PC-3 (cell line): ENCODE measurements around the gene CDC16. TPM values are rescaled to one million over a fixed set of nuclear protein-coding genes. Genes with fewer than 3 reads are reported as not detected.

Experiments
- ATAC-seq: fragments of 200-7000 bp; cut with Tn5 transposase; 2 replicates; pipeline ENCODE4 v1.9.1; 2020; ENCODE audit warnings: mild to moderate bottlenecking, moderate library complexity
- BruUV-seq: library from RNA; stranded (reverse); fragments of 400-500 nt; replicated peaks from 2 replicates; lab custom pipeline; 2021; lab: Mats Ljungman, UMichigan
- CTCF ChIA-PET: fragments of 300-600 bp; sonication (Branson Sonifier 250); formaldehyde crosslinking; loops from one replicate; lab custom pipeline; 2022; ENCODE audit warnings: antibody characterized with exemption; lab: Charles Lee
- POLR2A ChIA-PET: fragments of 300-600 bp; sonication (Branson Sonifier 250); formaldehyde crosslinking; loops from one replicate; lab custom pipeline; 2022; ENCODE audit warnings: antibody characterized with exemption; ENCODE audit not compliant: unreplicated experiment; lab: Charles Lee
- DNase-seq: peaks from one replicate; pipeline ENCODE4 v3.0.0-alpha.2; 2015
- H2AFZ ChIP-seq: fragments of 300-600 bp; sonication (generic); 2 replicates; pipeline ENCODE4 v1.6.0; 2016; ENCODE audit warnings: antibody characterized with exemption, low read length
- H3F3A ChIP-seq: fragments of 300-600 bp; sonication (generic); one replicate; pipeline ENCODE4 v1.6.0; 2017; ENCODE audit warnings: antibody characterized with exemption, low read length, control low read depth, mild to moderate bottlenecking; ENCODE audit not compliant: unreplicated experiment
- H3K27ac ChIP-seq: fragments of 300-600 bp; sonication (generic); 2 replicates; pipeline ENCODE4 v1.5.1; 2016; ENCODE audit warnings: mild to moderate bottlenecking, low read length
- H3K27me3 ChIP-seq: fragments of 300-600 bp; sonication (generic); 2 replicates; pipeline ENCODE4 v1.6.1; 2016; ENCODE audit warnings: low read length, mixed read lengths
- H3K36me3 ChIP-seq: fragments of 300-600 bp; sonication (generic); 2 replicates; pipeline ENCODE4 v1.6.1; 2016; ENCODE audit warnings: low read depth, mixed run types, low read length, mixed read lengths
- H3K4me1 ChIP-seq: fragments of 300-600 bp; sonication (generic); 2 replicates; pipeline ENCODE4 v1.5.1; 2016; ENCODE audit warnings: low read length; ENCODE audit not compliant: insufficient read depth
- H3K4me2 ChIP-seq: fragments of 300-600 bp; sonication (generic); 2 replicates; pipeline ENCODE4 v1.6.0; 2016; ENCODE audit warnings: low read length
- H3K4me3 ChIP-seq: fragments of 300-600 bp; sonication (generic); 2 replicates; pipeline ENCODE4 v1.5.1; 2016; ENCODE audit warnings: mild to moderate bottlenecking, low read length, mixed read lengths
- H3K79me2 ChIP-seq: fragments of 300-600 bp; sonication (generic); 2 replicates; pipeline ENCODE4 v1.6.1; 2017; ENCODE audit warnings: low read length, mixed read lengths
- H3K9ac ChIP-seq: fragments of 300-600 bp; sonication (generic); 2 replicates; pipeline ENCODE4 v1.6.0; 2016; ENCODE audit warnings: mild to moderate bottlenecking, low read length
- H3K9me2 ChIP-seq: fragments of 300-600 bp; sonication (generic); replicated peaks from 2 replicates; pipeline ENCODE4 v1.6.1; 2016; ENCODE audit warnings: mixed run types, low read length, mixed read lengths
- H3K9me3 ChIP-seq: fragments of 300-600 bp; sonication (generic); 2 replicates; pipeline ENCODE4 v1.6.1; 2016; ENCODE audit warnings: low read length, mixed read lengths
- H4K20me1 ChIP-seq: fragments of 300-600 bp; sonication (generic); 2 replicates; pipeline ENCODE4 v1.6.1; 2016; ENCODE audit warnings: low read length, mixed read lengths
- CTCF ChIP-seq: fragments of 300-600 bp; sonication (generic); conservative IDR thresholded peaks from 2 replicates; pipeline ENCODE4 v1.5.1; 2017; ENCODE audit warnings: antibody characterized with exemption, low read depth, mild to moderate bottlenecking, low read length
- EZH2 ChIP-seq: fragments of 300-600 bp; sonication (generic); IDR thresholded peaks from one replicate; pipeline ENCODE4 v1.6.1; 2017; ENCODE audit warnings: antibody characterized with exemption, mild to moderate bottlenecking, low read length; ENCODE audit not compliant: unreplicated experiment
- EZH2phosphoT487 ChIP-seq: fragments of 300-600 bp; sonication (generic); IDR thresholded peaks from 2 replicates; pipeline ENCODE4 v1.6.1; 2018; ENCODE audit warnings: mild to moderate bottlenecking, antibody characterized with exemption, low read length, borderline replicate concordance
- intact Hi-C: fragments of 100-400 bp; cut with micrococcal nuclease; formaldehyde crosslinking; loops from 2 replicates; pipeline ENCODE4 v1.9.0; 2023
- total RNA-seq: library from RNA; depleted of rRNA; stranded (reverse); fragments of >200 nt; gene quantifications from 2 replicates; pipeline ENCODE4 v1.2.3, GENCODE V29; 2014

Gene CDC16
- total RNA-seq, 1 experiment from 2014 or later, result 16.0 TPM

GRCh38 chr13:114225610-114226009, 9.1 kb upstream of the CDC16 start:
- Histone ChIP-seq H4K20me1 (no peaks in the 10 kb centered on the region), H3K27ac (no peak overlapping the region), H3K4me2 (no peak overlapping the region), H3K27me3 (no peaks in the 10 kb centered on the region), H3F3A (no peaks in the 10 kb centered on the region), H3K9me3 (no peaks in the 10 kb centered on the region), H3K79me2 (no peaks in the 10 kb centered on the region), H2AFZ (no peak overlapping the region), H3K9me2 (no peaks in the 10 kb centered on the region), H3K9ac (no peak overlapping the region), H3K4me3 (no peak overlapping the region), H3K36me3 (no peaks in the 10 kb centered on the region; the same call in 1 of the 2 replicates), H3K4me1 (peaks cover 1% of the 10 kb centered on the region; the same call in 1 of the 2 replicates)
- DNase-seq (no peak), ATAC-seq (no peak)
- intact Hi-C loops, result loop anchor here (1.0 to 5.0 kb wide), 3 partner anchors 158 to 408 kb away; no protein-coding TSS in a partner anchor
- ChIA-PET POLR2A (no interaction called here), CTCF (no interaction called here)
- TF ChIP-seq EZH2 (no peak), EZH2phosphoT487 (no peak), CTCF (no peak)
- no TSS peak for BruUV-seq

GRCh38 chr13:114226088-114226487, 8.6 kb upstream of the CDC16 start:
- no peaks in the 10 kb centered on the region for H4K20me1 ChIP-seq
- H3K36me3 ChIP-seq, result no peaks in the 10 kb centered on the region; the same call in 1 of the 2 replicates
- intact Hi-C loops, result loop anchor here (1.0 to 5.0 kb wide), 3 partner anchors 159 to 409 kb away; no protein-coding TSS in a partner anchor
- ATAC-seq, result no peak
- no peaks in the 10 kb centered on the region for H3K9me2 ChIP-seq
- no peaks in the 10 kb centered on the region for H3K4me1 ChIP-seq
- no peak overlapping the region for H3K27ac ChIP-seq
- H3F3A ChIP-seq, result no peaks in the 10 kb centered on the region
- H3K9ac ChIP-seq, result no peak overlapping the region
- no peaks in the 10 kb centered on the region for H3K79me2 ChIP-seq
- TF ChIP-seq CTCF (no peak), EZH2phosphoT487 (no peak), EZH2 (no peak)
- ChIA-PET POLR2A (no interaction called here), CTCF (no interaction called here)
- H3K4me2 ChIP-seq, result no peak overlapping the region
- no peak overlapping the region for H3K4me3 ChIP-seq
- no TSS peak for BruUV-seq
- no peaks in the 10 kb centered on the region for H3K9me3 ChIP-seq
- no peak overlapping the region for H2AFZ ChIP-seq
- H3K27me3 ChIP-seq, result no peaks in the 10 kb centered on the region
- no peak for DNase-seq

GRCh38 chr13:114226699-114227323, 7.9 kb upstream of the CDC16 start:
- H3K4me3 ChIP-seq, result no peak overlapping the region
- H2AFZ ChIP-seq, result 0 out of 2 replicates have a peak overlapping the region, but pooled peaks have one; percentile 22
- BruUV-seq, result no TSS peak
- DNase-seq (peak; percentile 87), ATAC-seq (peak; percentile 97)
- intact Hi-C loops, result loop anchor here (1.0 to 5.0 kb wide), 3 partner anchors 160 to 410 kb away; no protein-coding TSS in a partner anchor
- H3K4me1 ChIP-seq, result no peaks in the 10 kb centered on the region
- H3K9ac ChIP-seq, result no peak overlapping the region
- H3F3A ChIP-seq, result no peaks in the 10 kb centered on the region
- H4K20me1 ChIP-seq, result no peaks in the 10 kb centered on the region
- H3K36me3 ChIP-seq, result no peaks in the 10 kb centered on the region; the same call in 1 of the 2 replicates
- ChIA-PET POLR2A (no interaction called here), CTCF (no interaction called here)
- TF ChIP-seq CTCF, result peak; percentile 80
- TF ChIP-seq EZH2, result no peak
- H3K27me3 ChIP-seq, result no peaks in the 10 kb centered on the region
- no peaks in the 10 kb centered on the region for H3K79me2 ChIP-seq
- H3K4me2 ChIP-seq, result peak overlapping the region; percentile 41
- no peaks in the 10 kb centered on the region for H3K9me3 ChIP-seq
- no peak overlapping the region for H3K27ac ChIP-seq
- H3K9me2 ChIP-seq, result no peaks in the 10 kb centered on the region
